Measurements from ENCODE around the gene SMYD1. TPM values are rescaled to one million over a fixed set of nuclear protein-coding genes. Genes with fewer than 3 reads are reported as not detected.

SMYD1 gene
- total RNA-seq, 2 experiments from 2014 or later: not detected

DNA sequence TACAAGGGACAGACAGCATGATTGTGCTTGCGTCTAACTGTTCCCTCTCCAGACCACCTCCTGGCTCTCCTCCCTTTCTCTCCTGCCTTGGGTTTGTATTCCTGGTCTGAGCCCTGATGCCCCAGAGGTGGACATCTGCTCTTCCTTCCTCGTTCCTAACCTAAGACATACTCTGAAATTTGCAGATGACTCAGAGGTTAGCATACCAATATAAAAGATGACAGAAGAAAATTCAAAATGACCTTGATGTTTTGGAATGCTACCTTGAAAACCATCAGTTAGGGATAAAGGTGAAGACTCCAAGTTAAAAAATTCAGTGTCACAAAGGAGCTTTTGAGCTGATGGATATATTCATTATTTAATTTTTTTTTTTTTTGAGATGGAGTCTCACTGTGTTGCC is 12.9 kb downstream of the SMYD1 start:
- Mint-ChIP-seq H3K27me3 (no peaks in the 10 kb centered on the region), H3K9me3 (no peaks in the 10 kb centered on the region), H3K36me3 (ENCODE audit: low read depth) (no peaks in the 10 kb centered on the region), H3K4me3 (no peak overlapping the region), H3K4me1 (ENCODE audit: low read depth) (no peaks in the 10 kb centered on the region), H3K27ac (no peak overlapping the region)
- DNase-seq (no peak), ATAC-seq (no peak)
- CTCF ChIA-PET: no interaction called here
- intact Hi-C loops (cut with micrococcal nuclease): no loop called here
- TF ChIP-seq, protein P1, sequence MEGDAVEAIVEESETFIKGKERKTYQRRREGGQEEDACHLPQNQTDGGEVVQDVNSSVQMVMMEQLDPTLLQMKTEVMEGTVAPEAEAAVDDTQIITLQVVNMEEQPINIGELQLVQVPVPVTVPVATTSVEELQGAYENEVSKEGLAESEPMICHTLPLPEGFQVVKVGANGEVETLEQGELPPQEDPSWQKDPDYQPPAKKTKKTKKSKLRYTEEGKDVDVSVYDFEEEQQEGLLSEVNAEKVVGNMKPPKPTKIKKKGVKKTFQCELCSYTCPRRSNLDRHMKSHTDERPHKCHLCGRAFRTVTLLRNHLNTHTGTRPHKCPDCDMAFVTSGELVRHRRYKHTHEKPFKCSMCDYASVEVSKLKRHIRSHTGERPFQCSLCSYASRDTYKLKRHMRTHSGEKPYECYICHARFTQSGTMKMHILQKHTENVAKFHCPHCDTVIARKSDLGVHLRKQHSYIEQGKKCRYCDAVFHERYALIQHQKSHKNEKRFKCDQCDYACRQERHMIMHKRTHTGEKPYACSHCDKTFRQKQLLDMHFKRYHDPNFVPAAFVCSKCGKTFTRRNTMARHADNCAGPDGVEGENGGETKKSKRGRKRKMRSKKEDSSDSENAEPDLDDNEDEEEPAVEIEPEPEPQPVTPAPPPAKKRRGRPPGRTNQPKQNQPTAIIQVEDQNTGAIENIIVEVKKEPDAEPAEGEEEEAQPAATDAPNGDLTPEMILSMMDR (IDR thresholded peaks at IDR 0.05): no peak
- POLR2A ChIA-PET: no interaction called here

- ATAC-seq (no peak), DNase-seq (no peak)
- no peaks in the 10 kb centered on the region for H3K9me3 Mint-ChIP-seq
Measured at GRCh38 chr2:88081924-88082608, 14.4 kb downstream of the SMYD1 start.

GRCh38 chr2:88082781-88083180 is 15.2 kb downstream of the SMYD1 start:
- no peaks in the 10 kb centered on the region for H3K36me3 Mint-ChIP-seq (ENCODE audit: low read depth)
- ChIA-PET POLR2A (no interaction called here), CTCF (interaction anchor here (0.9 kb wide), 1 partner anchor 23 kb away, joined by 4 read pairs; no protein-coding TSS in a partner anchor)
- no peaks in the 10 kb centered on the region for H3K4me1 Mint-ChIP-seq (ENCODE audit: low read depth)
- TF ChIP-seq, protein P1 (IDR thresholded peaks at IDR 0.05): no peak
- DNase-seq: no peak
- no peak overlapping the region for H3K4me3 Mint-ChIP-seq
- no peaks in the 10 kb centered on the region for H3K27me3 Mint-ChIP-seq
- intact Hi-C loops (cut with micrococcal nuclease): no loop called here
- no peaks in the 10 kb centered on the region for H3K9me3 Mint-ChIP-seq
- no peak overlapping the region for H3K27ac Mint-ChIP-seq
- no peak for ATAC-seq

More at GRCh38 chr2:88081924-88082608, 14.4 kb downstream of the SMYD1 start:
- TF ChIP-seq, protein P1 (IDR thresholded peaks at IDR 0.05): no peak
- H3K4me3 Mint-ChIP-seq: no peak overlapping the region
- intact Hi-C loops (cut with micrococcal nuclease): no loop called here
- H3K36me3 Mint-ChIP-seq (ENCODE audit: low read depth): no peaks in the 10 kb centered on the region
- no peaks in the 10 kb centered on the region for H3K27me3 Mint-ChIP-seq
- ChIA-PET CTCF (interaction anchor here (0.9 to 1.1 kb wide), 2 partner anchors 22 kb away, joined by 4 read pairs; no protein-coding TSS in a partner anchor), POLR2A (no interaction called here)
- no peaks in the 10 kb centered on the region for H3K4me1 Mint-ChIP-seq (ENCODE audit: low read depth)
- no peak overlapping the region for H3K27ac Mint-ChIP-seq

DNA sequence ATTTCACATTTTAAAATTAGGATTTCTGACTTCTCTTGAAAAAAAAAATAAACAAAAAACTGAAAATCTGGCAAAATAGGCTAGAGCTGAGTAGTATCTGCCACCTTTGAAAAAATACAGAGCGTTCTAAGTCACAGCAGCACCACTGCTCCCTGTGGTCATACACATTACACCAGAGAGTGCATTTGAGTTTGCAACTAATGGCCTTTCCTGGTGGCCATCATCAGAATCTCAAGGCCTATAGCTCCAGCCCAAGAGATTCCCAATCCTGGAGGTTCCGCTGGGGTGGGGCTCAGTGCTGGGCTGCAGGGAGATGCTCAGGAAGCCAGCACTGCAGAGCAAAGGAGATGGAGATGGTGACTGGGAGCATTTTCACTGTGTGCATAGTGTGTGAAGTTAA is 17.5 kb downstream of the SMYD1 start:
- POLR2A ChIA-PET: no interaction called here
- TF ChIP-seq, protein P1 (IDR thresholded peaks at IDR 0.05): no peak
- DNase-seq (no peak), ATAC-seq (no peak)
- no peaks in the 10 kb centered on the region for H3K27me3 Mint-ChIP-seq
- H3K27ac Mint-ChIP-seq: no peak overlapping the region
- H3K36me3 Mint-ChIP-seq (ENCODE audit: low read depth): no peaks in the 10 kb centered on the region
- no peaks in the 10 kb centered on the region for H3K9me3 Mint-ChIP-seq
- no peak overlapping the region for H3K4me3 Mint-ChIP-seq
- CTCF ChIA-PET: interaction anchor here (2.5 kb wide), 1 partner anchor 25 kb away, joined by 8 read pairs; no protein-coding TSS in a partner anchor
- H3K4me1 Mint-ChIP-seq (ENCODE audit: low read depth): peaks cover 4% of the 10 kb centered on the region
- intact Hi-C loops (cut with micrococcal nuclease): no loop called here

DNA sequence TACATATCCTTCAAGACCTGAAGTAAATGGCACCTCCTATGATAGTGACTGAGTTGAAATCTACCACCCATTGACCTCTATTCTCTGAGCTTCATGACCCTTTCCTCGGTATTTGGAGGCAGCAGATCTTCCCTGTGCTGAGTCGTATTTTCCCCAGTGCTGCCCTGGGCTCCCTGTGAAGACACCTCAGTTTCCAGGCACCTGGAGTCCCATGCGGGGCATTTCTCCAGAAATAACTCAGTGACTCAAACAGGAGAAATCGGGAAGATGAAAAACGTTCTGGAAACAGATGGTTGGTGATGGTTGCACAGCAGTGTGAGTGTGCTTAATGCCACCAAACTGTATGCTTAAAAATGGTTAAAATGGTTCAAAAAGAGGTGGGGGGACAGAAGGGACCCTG is 18.0 kb downstream of the SMYD1 start:
- no peak overlapping the region for H3K27ac Mint-ChIP-seq
- no peak overlapping the region for H3K4me3 Mint-ChIP-seq
- no peak for DNase-seq
- H3K27me3 Mint-ChIP-seq: no peaks in the 10 kb centered on the region
- no peaks in the 10 kb centered on the region for H3K9me3 Mint-ChIP-seq
- H3K36me3 Mint-ChIP-seq (ENCODE audit: low read depth): no peaks in the 10 kb centered on the region
- POLR2A ChIA-PET: no interaction called here
- peaks cover 9% of the 10 kb centered on the region for H3K4me1 Mint-ChIP-seq (ENCODE audit: low read depth)
- TF ChIP-seq, protein P1 (IDR thresholded peaks at IDR 0.05): no peak
- ATAC-seq: no peak
- CTCF ChIA-PET: interaction anchor here (2.5 kb wide), 1 partner anchor 25 kb away, joined by 8 read pairs; no protein-coding TSS in a partner anchor
- intact Hi-C loops (cut with micrococcal nuclease): no loop called here

Measured in activated CD8-positive, alpha-beta T cell treated with anti-CD3 and anti-CD28 coated beads for 36 hours (primary cell).